ENCODE measurements around the gene DPF3.
"Not testable (repeated sequence)": the region's sequence is repeated elsewhere in the genome, so short reads cannot be mapped to it uniquely, and the experiment has no call there.

The DPF3 gene

GRCh38 chr14:72880820-72881219 lies 13.1 kb downstream of the DPF3 start:
- DNase-seq (ENCODE audit: low read depth in 2 of 2, low spot score in 1 of 2), result no peak

GRCh38 chr14:72880164-72880563 lies 13.7 kb downstream of the DPF3 start:
- DNase-seq (ENCODE audit: low read depth in 2 of 2, low spot score in 1 of 2), result no peak

- DNase-seq (ENCODE audit: low read depth in 2 of 2, low spot score in 1 of 2), result no peak
Observed at GRCh38 chr14:72879431-72879830, 14.5 kb downstream of the DPF3 start.

GRCh38 chr14:72878746-72879145 lies 15.2 kb downstream of the DPF3 start:
- no peak for DNase-seq (ENCODE audit: low read depth in 2 of 2, low spot score in 1 of 2)

- DNase-seq (ENCODE audit: low read depth in 2 of 2, low spot score in 1 of 2), result no peak
Observed at GRCh38 chr14:72876710-72877063, 17.2 kb downstream of the DPF3 start.

- no peak for DNase-seq (ENCODE audit: low read depth in 2 of 2, low spot score in 1 of 2)
Observed at GRCh38 chr14:72876005-72876709, 17.7 kb downstream of the DPF3 start.

GRCh38 chr14:72870878-72871277 lies 23.0 kb downstream of the DPF3 start:
- DNase-seq (ENCODE audit: low read depth in 2 of 2, low spot score in 1 of 2), result not testable (repeated sequence)

- no peak for DNase-seq (ENCODE audit: low read depth in 2 of 2, low spot score in 1 of 2)
Observed at GRCh38 chr14:72869407-72870329, 24.2 kb downstream of the DPF3 start.

GRCh38 chr14:72868500-72868899 lies 25.4 kb downstream of the DPF3 start:
- DNase-seq (ENCODE audit: low read depth in 2 of 2, low spot score in 1 of 2), result no peak

- no peak for DNase-seq (ENCODE audit: low read depth in 2 of 2, low spot score in 1 of 2)
Observed at GRCh38 chr14:72864712-72865365, 29.1 kb downstream of the DPF3 start.

GRCh38 chr14:72863216-72864006 lies 30.5 kb downstream of the DPF3 start:
- no peak for DNase-seq (ENCODE audit: low read depth in 2 of 2, low spot score in 1 of 2)

- no peak for DNase-seq (ENCODE audit: low read depth in 2 of 2, low spot score in 1 of 2)
Observed at GRCh38 chr14:72856530-72857266, 37.2 kb downstream of the DPF3 start.

- DNase-seq (ENCODE audit: low read depth in 2 of 2, low spot score in 1 of 2), result no peak
Observed at GRCh38 chr14:72855913-72856312, 38.0 kb downstream of the DPF3 start.

- DNase-seq (ENCODE audit: low read depth in 2 of 2, low spot score in 1 of 2), result no peak
Observed at GRCh38 chr14:72852194-72852593, 41.7 kb downstream of the DPF3 start.

GRCh38 chr14:72851635-72852034 lies 42.3 kb downstream of the DPF3 start:
- no peak for DNase-seq (ENCODE audit: low read depth in 2 of 2, low spot score in 1 of 2)

- DNase-seq (ENCODE audit: low read depth in 2 of 2, low spot score in 1 of 2), result no peak
Observed at GRCh38 chr14:72850360-72850759, 43.5 kb downstream of the DPF3 start.

GRCh38 chr14:72849222-72849621 lies 44.7 kb downstream of the DPF3 start:
- DNase-seq (ENCODE audit: low read depth in 2 of 2, low spot score in 1 of 2), result no peak

- no peak for DNase-seq (ENCODE audit: low read depth in 2 of 2, low spot score in 1 of 2)
Observed at GRCh38 chr14:72847721-72848120, 46.2 kb downstream of the DPF3 start.

- DNase-seq (ENCODE audit: low read depth in 2 of 2, low spot score in 1 of 2), result no peak
Observed at GRCh38 chr14:72845683-72846082, 48.2 kb downstream of the DPF3 start.

- DNase-seq (ENCODE audit: low read depth in 2 of 2, low spot score in 1 of 2), result no peak
Observed at GRCh38 chr14:72845196-72845595, 48.7 kb downstream of the DPF3 start.

Data from stimulated activated CD8-positive, alpha-beta memory T cell treated with anti-CD3 and anti-CD28 coated beads, Interleukin-4, amount 100 ng/mL, for 1 hour (primary cell).